Body of pancreas (tissue), 4 donors: Measurements from ENCODE around the gene TST. TPM values are rescaled to one million over a fixed set of nuclear protein-coding genes. Genes with fewer than 3 reads are reported as not detected.

Experiments used
- ATAC-seq: fragments of 150-250 bp; one replicate; pipeline ENCODE4 v1.9.1; 2016
- DNase-seq, 4 donors: peaks; one replicate each; pipeline ENCODE4 v3.0.0-alpha.2; 2019
- H3K27ac ChIP-seq, 4 donors: fragments of 200-600 bp; sonication (generic); 1 replicate in 3 of 4; 2 replicates in 1 of 4; pipeline versions ENCODE4 v1.5.1 to v1.6.1; 2016 to 2019; ENCODE audit warnings: mild to moderate bottlenecking in 1 of 4, mixed read lengths in 1 of 4, moderate library complexity in 1 of 4
- H3K27me3 ChIP-seq, 2 donors: fragments of 200-600 bp; sonication (generic); one replicate each; pipeline ENCODE4 v1.6.0; 2016; ENCODE audit warnings: mild to moderate bottlenecking in 1 of 2
- H3K36me3 ChIP-seq, 2 donors: fragments of 200-600 bp; sonication (generic); replicated peaks in 1 of 2; 2 replicates each; pipeline ENCODE4 v1.5.1; 2016; ENCODE audit warnings: low read depth in 2 of 2; ENCODE audit not compliant: insufficient read depth in 1 of 2
- H3K4me1 ChIP-seq: fragments of 200-600 bp; sonication (generic); one replicate; pipeline ENCODE4 v1.6.0; 2016
- H3K4me3 ChIP-seq, 2 donors: fragments of 200-600 bp; sonication (generic); 1 replicate in 1 of 2; 2 replicates in 1 of 2; pipeline ENCODE4 v1.5.1; 2016 to 2019
- H3K9me3 ChIP-seq, 3 donors: fragments of 200-600 bp; sonication (generic); 1 replicate in 2 of 3; 2 replicates in 1 of 3; pipeline ENCODE4 v1.5.1; 2016
- CTCF ChIP-seq, 7 experiments: fragments of 450-650 bp in 4 of 7; fragments of 200-600 bp in 3 of 7; sonication (generic) in 3 of 7; IDR thresholded peaks; one replicate each; pipeline ENCODE4 v1.5.1; 2016 to 2019; ENCODE audit warnings: antibody characterized with exemption in 7 of 7
- POLR2A ChIP-seq, 3 donors: fragments of 450-650 bp; IDR thresholded peaks; one replicate each; pipeline ENCODE4 v1.6.1; 2016; ENCODE audit warnings: antibody characterized with exemption in 3 of 3, mild to moderate bottlenecking in 2 of 3
- WGBS, 2 donors: methylation state at CpG; one replicate each; pipeline ENCODE4 v1.1.5; 2017; 5-methylcytosine and 5-hydroxymethylcytosine counted together
- intact Hi-C: fragments of 100-400 bp; cut with DNase I; formaldehyde crosslinking; loops from one replicate; pipeline ENCODE4 v1.15.1; 2023
- total RNA-seq, 2 donors: library from RNA; depleted of rRNA; stranded (reverse); fragments of >200 nt; gene quantifications; one replicate each; pipeline ENCODE4 v1.1.0, GENCODE V29; 2016

TST gene
- total RNA-seq, 2 donors from 2014 or later, result 73.8 to 91.1 TPM

- H3K4me3 ChIP-seq, result no peak overlapping the region
- ATAC-seq, result no peak
- no peaks in the 10 kb centered on the region for H3K9me3 ChIP-seq
- H3K36me3 ChIP-seq, result peaks cover 0 to 2% of the 10 kb centered on the region in 2 donors
- H3K27ac ChIP-seq, result peak overlapping the region in 3 of 4 donors; percentile 11 to 96 (median 67)
- H3K27me3 ChIP-seq, result no peaks in the 10 kb centered on the region
- TF ChIP-seq POLR2A (IDR thresholded peaks at IDR 0.05), result no peak
- peak; percentile 38 to 64 (median 55) for TF ChIP-seq CTCF (IDR thresholded peaks at IDR 0.05)
- 51 to 64% methylated on average over 9 to 13 of the region's 13 CpGs for WGBS, 2 donors
- DNase-seq, result peak in 3 of 4 donors; percentile 36 to 67 (median 47)
- intact Hi-C loops, result no loop called here
- peaks cover 75% of the 10 kb centered on the region for H3K4me1 ChIP-seq
Observed at GRCh38 chr22:37021710-37022482, 2.6 kb upstream of the TST start.

GRCh38 chr22:37021041-37021440 lies 1.8 kb upstream of the TST start:
- peak overlapping the region in 3 of 4 donors; percentile 11 to 96 (median 95) for H3K27ac ChIP-seq

GRCh38 chr22:37020192-37020479 lies 889 bp upstream of the TST start:
- ATAC-seq, result peak; percentile 10

More at GRCh38 chr22:37021041-37021440, 1.8 kb upstream of the TST start:
- no peak for TF ChIP-seq POLR2A (IDR thresholded peaks at IDR 0.05)
- TF ChIP-seq CTCF (IDR thresholded peaks at IDR 0.05), result no peak
- Histone ChIP-seq H3K9me3 (no peaks in the 10 kb centered on the region), H3K36me3 (peaks cover 0 to 2% of the 10 kb centered on the region in 2 donors), H3K4me3 (no peak overlapping the region), H3K27me3 (no peaks in the 10 kb centered on the region), H3K4me1 (peaks cover 83% of the 10 kb centered on the region)
- 82 to 88% methylated on average over 5 of the region's 5 CpGs for WGBS, 2 donors
- intact Hi-C loops, result no loop called here
- DNase-seq (no peak), ATAC-seq (no peak)

GRCh38 chr22:37018815-37019308 lies 385 bp downstream of the TST start:
- 0% methylated on average over 3 to 35 of the region's 35 CpGs for WGBS, 2 donors
- ATAC-seq (peak; percentile 24), DNase-seq (peak; percentile 51 to 65 (median 55))
- Histone ChIP-seq H3K9me3 (no peaks in the 10 kb centered on the region), H3K27ac (peak overlapping the region; percentile 93 to 96 (median 94)), H3K4me1 (peaks cover 75% of the 10 kb centered on the region), H3K36me3 (no peaks in the 10 kb centered on the region), H3K4me3 (peak overlapping the region; percentile 64 to 97), H3K27me3 (no peaks in the 10 kb centered on the region)
- TF ChIP-seq POLR2A (IDR thresholded peaks at IDR 0.05) (peak in 1 of 3 donors; percentile 21), CTCF (IDR thresholded peaks at IDR 0.05) (no peak)
- intact Hi-C loops, result no loop called here

More at GRCh38 chr22:37020192-37020479, 889 bp upstream of the TST start:
- H3K4me1 ChIP-seq, result peaks cover 81% of the 10 kb centered on the region
- TF ChIP-seq CTCF (IDR thresholded peaks at IDR 0.05) (no peak), POLR2A (IDR thresholded peaks at IDR 0.05) (no peak)
- H3K27ac ChIP-seq, result peak overlapping the region; percentile 93 to 96 (median 94)
- H3K9me3 ChIP-seq, result no peaks in the 10 kb centered on the region
- H3K4me3 ChIP-seq, result peak overlapping the region; percentile 84 to 95
- H3K36me3 ChIP-seq, result peaks cover 0 to 2% of the 10 kb centered on the region in 2 donors
- peak in 3 of 4 donors; percentile 43 to 61 (median 58) for DNase-seq
- H3K27me3 ChIP-seq, result no peaks in the 10 kb centered on the region
- WGBS, 2 donors, result 0% methylated on average over 5 of the region's 5 CpGs
- intact Hi-C loops, result no loop called here
